ENCODE results near the gene KIF26B. TPM values are rescaled to one million over a fixed set of nuclear protein-coding genes. Genes with fewer than 3 reads are reported as not detected.

Gene KIF26B
- total RNA-seq, 1 donor from 2014 or later = 3.5 TPM

DNA sequence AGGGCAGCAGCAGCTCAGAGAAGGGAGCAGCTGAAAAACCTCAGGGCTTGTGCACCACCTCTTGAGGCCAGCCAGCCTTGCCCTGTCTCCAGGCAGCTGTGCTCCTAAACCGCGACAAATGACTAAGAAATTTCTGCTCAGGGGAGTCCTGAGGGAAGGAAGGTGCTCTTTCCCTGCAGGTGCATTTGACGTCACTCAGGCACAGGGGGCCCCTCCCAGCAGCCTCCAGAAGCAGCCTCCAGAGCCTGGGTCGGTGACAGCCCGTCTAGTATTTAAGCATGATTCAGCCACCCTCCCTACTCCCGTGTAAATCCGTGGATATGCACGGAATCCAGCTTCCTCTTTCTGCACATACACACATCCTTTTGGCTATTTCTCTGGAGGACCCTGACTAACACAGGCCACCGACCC, 560.5 kb downstream of the KIF26B start:
- no peaks in the 10 kb centered on the region for H3K4me1 ChIP-seq

DNA sequence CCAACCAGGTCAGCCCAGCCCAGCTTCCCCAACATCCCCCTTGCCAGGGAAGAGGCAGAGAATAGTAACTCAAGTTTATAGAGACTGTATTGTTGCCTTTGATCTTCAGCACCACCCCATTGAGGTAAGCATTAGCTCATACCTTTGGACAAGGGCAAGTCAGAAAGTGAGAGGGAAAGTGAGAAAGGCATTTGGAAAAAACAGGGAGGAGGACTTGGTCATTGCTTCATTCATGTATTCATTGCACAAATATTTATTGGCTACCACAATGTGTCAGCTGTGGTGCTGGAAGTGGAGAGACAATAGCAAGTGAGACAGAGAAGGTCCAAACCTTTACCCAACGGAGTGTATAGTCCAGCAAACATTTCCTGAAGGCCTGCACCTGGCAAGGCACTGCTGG, 561.2 kb downstream of the KIF26B start:
- no peaks in the 10 kb centered on the region for H3K4me1 ChIP-seq
- H3K27me3 ChIP-seq (ENCODE audit: low read depth) = no peaks in the 10 kb centered on the region
- H3K36me3 ChIP-seq = no peaks in the 10 kb centered on the region
- no peaks in the 10 kb centered on the region for H3K9me3 ChIP-seq (replicated peaks)
- H3K4me3 ChIP-seq = no peak overlapping the region
- intact Hi-C loops (cut with micrococcal nuclease) = no loop called here
- DNase-seq = no peak
- H3K27ac ChIP-seq (replicated peaks) = no peak overlapping the region
- no peak for TF ChIP-seq CTCF (IDR thresholded peaks at IDR 0.05; ENCODE audit: borderline replicate concordance)

More for the DNA sequence above, 560.5 kb downstream of the KIF26B start:
- intact Hi-C loops (cut with micrococcal nuclease) = no loop called here
- TF ChIP-seq CTCF (IDR thresholded peaks at IDR 0.05; ENCODE audit: borderline replicate concordance) = no peak
- no peaks in the 10 kb centered on the region for H3K27me3 ChIP-seq (ENCODE audit: low read depth)
- H3K4me3 ChIP-seq = no peak overlapping the region
- H3K27ac ChIP-seq (replicated peaks) = no peak overlapping the region
- DNase-seq = no peak
- H3K9me3 ChIP-seq (replicated peaks) = no peaks in the 10 kb centered on the region
- no peaks in the 10 kb centered on the region for H3K36me3 ChIP-seq

DNA sequence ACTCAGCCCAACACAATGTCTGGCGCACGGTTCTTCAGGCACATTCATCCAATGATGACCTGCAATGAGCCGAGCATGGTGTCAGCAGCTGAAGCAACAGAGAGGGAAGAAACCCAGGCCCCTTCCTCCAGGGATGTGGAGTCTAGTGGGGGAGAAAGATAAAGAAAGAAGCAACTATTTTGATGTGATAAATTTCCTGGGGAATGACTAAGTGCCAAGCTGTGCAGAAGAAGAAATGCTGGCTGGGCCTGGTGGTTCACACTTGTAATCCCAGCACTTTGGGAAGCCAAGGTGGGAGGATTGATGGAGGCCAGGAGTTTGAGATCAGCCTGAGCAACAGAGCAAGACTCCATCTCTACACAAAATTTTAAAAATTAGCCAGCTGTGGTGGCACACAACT, 561.8 kb downstream of the KIF26B start:
- intact Hi-C loops (cut with micrococcal nuclease) = no loop called here
- Histone ChIP-seq H3K4me3 (no peak overlapping the region), H3K27ac (replicated peaks) (no peak overlapping the region), H3K27me3 (ENCODE audit: low read depth) (no peaks in the 10 kb centered on the region), H3K36me3 (no peaks in the 10 kb centered on the region), H3K9me3 (replicated peaks) (no peaks in the 10 kb centered on the region), H3K4me1 (no peaks in the 10 kb centered on the region)
- DNase-seq = no peak
- TF ChIP-seq CTCF (IDR thresholded peaks at IDR 0.05; ENCODE audit: borderline replicate concordance) = no peak

- TF ChIP-seq CTCF (IDR thresholded peaks at IDR 0.05; ENCODE audit: borderline replicate concordance) = no peak
- H3K9me3 ChIP-seq (replicated peaks) = no peaks in the 10 kb centered on the region
- H3K27me3 ChIP-seq (ENCODE audit: low read depth) = no peaks in the 10 kb centered on the region
- no peaks in the 10 kb centered on the region for H3K4me1 ChIP-seq
- H3K4me3 ChIP-seq = no peak overlapping the region
- DNase-seq = no peak
- H3K36me3 ChIP-seq = no peaks in the 10 kb centered on the region
- no peak overlapping the region for H3K27ac ChIP-seq (replicated peaks)
- intact Hi-C loops (cut with micrococcal nuclease) = no loop called here
Observed at GRCh38 chr1:245717611-245718010, 562.8 kb downstream of the KIF26B start.

DNA sequence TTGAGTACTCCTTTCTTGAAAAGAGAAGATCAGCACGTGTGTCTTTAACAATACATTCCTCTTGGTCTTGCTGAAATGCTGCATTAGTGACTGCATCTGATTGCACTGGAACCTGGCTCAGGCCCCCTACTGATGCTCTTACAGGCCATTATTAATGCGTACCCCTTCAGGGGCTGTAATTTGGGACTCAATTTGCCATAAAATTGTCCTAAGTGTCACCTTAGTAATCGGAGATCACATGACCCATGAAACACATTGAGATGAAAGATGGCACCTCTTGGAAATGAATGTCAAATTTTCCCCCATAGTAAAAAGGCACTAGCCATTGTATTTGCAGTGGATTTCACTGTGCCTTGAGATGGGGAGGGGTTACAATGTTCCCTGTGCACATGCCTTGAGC, 563.3 kb downstream of the KIF26B start:
- no peak for TF ChIP-seq CTCF (IDR thresholded peaks at IDR 0.05; ENCODE audit: borderline replicate concordance)
- H3K36me3 ChIP-seq = no peaks in the 10 kb centered on the region
- intact Hi-C loops (cut with micrococcal nuclease) = no loop called here
- no peaks in the 10 kb centered on the region for H3K4me1 ChIP-seq
- no peak overlapping the region for H3K27ac ChIP-seq (replicated peaks)
- no peaks in the 10 kb centered on the region for H3K9me3 ChIP-seq (replicated peaks)
- H3K27me3 ChIP-seq (ENCODE audit: low read depth) = no peaks in the 10 kb centered on the region
- no peak for DNase-seq
- H3K4me3 ChIP-seq = no peak overlapping the region

- no peak overlapping the region for H3K27ac ChIP-seq (replicated peaks)
- intact Hi-C loops (cut with micrococcal nuclease) = no loop called here
- no peak overlapping the region for H3K4me3 ChIP-seq
- no peak for DNase-seq
- no peak for TF ChIP-seq CTCF (IDR thresholded peaks at IDR 0.05; ENCODE audit: borderline replicate concordance)
- no peaks in the 10 kb centered on the region for H3K36me3 ChIP-seq
- H3K4me1 ChIP-seq = no peaks in the 10 kb centered on the region
- no peaks in the 10 kb centered on the region for H3K9me3 ChIP-seq (replicated peaks)
- no peaks in the 10 kb centered on the region for H3K27me3 ChIP-seq (ENCODE audit: low read depth)
Observed at GRCh38 chr1:245718951-245719350, 564.2 kb downstream of the KIF26B start.
